OCI-LY1 (cell line): Measurements from ENCODE around the gene PRPF18.

Source experiments
- H2AFZ ChIP-seq: fragments of 200-600 bp; sonication (generic), shearing (Covaris generic); 2 replicates; pipeline ENCODE4 v1.6.0; 2014; ENCODE audit warnings: antibody characterized with exemption, mild to moderate bottlenecking, low read length
- H3F3A ChIP-seq: fragments of 200-600 bp; sonication (generic), shearing (Covaris generic); 2 replicates; pipeline ENCODE4 v1.6.0; 2014; ENCODE audit warnings: mild to moderate bottlenecking, antibody characterized with exemption, low read length, moderate library complexity; ENCODE audit not compliant: insufficient read depth
- H3K27ac ChIP-seq: fragments of 200-600 bp; sonication (generic); 2 replicates; pipeline ENCODE4 v1.5.1; 2014; ENCODE audit warnings: low read length, mixed run types, mild to moderate bottlenecking, low read depth; ENCODE audit not compliant: poor library complexity, severe bottlenecking
- H3K27me3 ChIP-seq: fragments of 200-600 bp; sonication (generic); 2 replicates; pipeline ENCODE4 v1.6.0; 2014; ENCODE audit warnings: antibody characterized with exemption, mild to moderate bottlenecking, low read length, moderate library complexity; ENCODE audit not compliant: insufficient read depth
- H3K36me3 ChIP-seq: fragments of 200-600 bp; sonication (generic); 2 replicates; pipeline ENCODE4 v1.6.1; 2014; ENCODE audit warnings: mild to moderate bottlenecking, antibody characterized with exemption, low read length, moderate library complexity, mixed read lengths; ENCODE audit not compliant: insufficient read depth
- H3K4me1 ChIP-seq: fragments of 200-600 bp; sonication (generic); 2 replicates; pipeline ENCODE4 v1.5.1; 2014; ENCODE audit warnings: mild to moderate bottlenecking, low read length, moderate library complexity; ENCODE audit not compliant: insufficient read depth, severe bottlenecking
- H3K4me2 ChIP-seq: fragments of 200-600 bp; sonication (generic), shearing (Covaris generic); 2 replicates; pipeline ENCODE4 v1.6.1; 2014; ENCODE audit warnings: low read length
- H3K4me3 ChIP-seq: fragments of 200-600 bp; sonication (generic); 2 replicates; pipeline ENCODE4 v1.5.1; 2014; ENCODE audit warnings: low read length, low read depth, mild to moderate bottlenecking, mixed read lengths; ENCODE audit not compliant: poor library complexity, severe bottlenecking
- H3K79me2 ChIP-seq: fragments of 200-600 bp; shearing (Covaris generic); 2 replicates; pipeline ENCODE4 v1.6.1; 2016; ENCODE audit warnings: mixed run types, low read length, mixed read lengths; ENCODE audit not compliant: insufficient read depth
- H3K9ac ChIP-seq: fragments of 200-600 bp; sonication (generic), shearing (Covaris generic); 2 replicates; pipeline ENCODE4 v1.6.1; 2014; ENCODE audit warnings: mild to moderate bottlenecking, low read length, mixed read lengths
- H3K9me2 ChIP-seq: fragments of 200-600 bp; sonication (generic), shearing (Covaris generic); 2 replicates; pipeline ENCODE4 v1.6.1; 2014; ENCODE audit warnings: low read depth, mild to moderate bottlenecking, low read length, mixed read lengths
- H3K9me3 ChIP-seq: fragments of 200-600 bp; shearing (Covaris generic); 2 replicates; pipeline ENCODE4 v1.6.1; 2014; ENCODE audit warnings: low read length, mixed read lengths
- H4K20me1 ChIP-seq: fragments of 200-600 bp; sonication (generic), shearing (Covaris generic); 2 replicates; pipeline ENCODE4 v1.6.0; 2016; ENCODE audit warnings: mild to moderate bottlenecking, low read length; ENCODE audit not compliant: insufficient read depth
- CTCF ChIP-seq: fragments of 200-600 bp; sonication (generic), shearing (Covaris generic); IDR thresholded peaks from 2 replicates; pipeline ENCODE4 v1.5.1; 2017; ENCODE audit warnings: mild to moderate bottlenecking, antibody characterized with exemption, low read length, moderate library complexity, mixed read lengths
- EZH2 ChIP-seq: fragments of 200-600 bp; sonication (generic), shearing (Covaris generic); IDR thresholded peaks from 2 replicates; pipeline ENCODE4 v1.8.0; 2017; ENCODE audit warnings: borderline replicate concordance, mixed run types, mild to moderate bottlenecking, antibody characterized with exemption, low read length, moderate library complexity, mixed read lengths

The PRPF18 gene

GRCh38 chr10:13657101-13657680 lies 70.4 kb downstream of the PRPF18 start:
- no peak overlapping the region for H2AFZ ChIP-seq
- no peaks in the 10 kb centered on the region for H3K4me1 ChIP-seq
- no peaks in the 10 kb centered on the region for H4K20me1 ChIP-seq
- no peak overlapping the region for H3K27ac ChIP-seq
- H3K79me2 ChIP-seq: no peaks in the 10 kb centered on the region
- H3K9me3 ChIP-seq: no peaks in the 10 kb centered on the region
- H3F3A ChIP-seq: no peaks in the 10 kb centered on the region
- H3K9me2 ChIP-seq: no peaks in the 10 kb centered on the region
- H3K9ac ChIP-seq: no peak overlapping the region
- no peak overlapping the region for H3K4me3 ChIP-seq
- H3K36me3 ChIP-seq: no peaks in the 10 kb centered on the region
- no peaks in the 10 kb centered on the region; the same call in 1 of the 2 replicates for H3K27me3 ChIP-seq
- TF ChIP-seq EZH2 (no peak), CTCF (no peak)
- H3K4me2 ChIP-seq: no peak overlapping the region

DNA sequence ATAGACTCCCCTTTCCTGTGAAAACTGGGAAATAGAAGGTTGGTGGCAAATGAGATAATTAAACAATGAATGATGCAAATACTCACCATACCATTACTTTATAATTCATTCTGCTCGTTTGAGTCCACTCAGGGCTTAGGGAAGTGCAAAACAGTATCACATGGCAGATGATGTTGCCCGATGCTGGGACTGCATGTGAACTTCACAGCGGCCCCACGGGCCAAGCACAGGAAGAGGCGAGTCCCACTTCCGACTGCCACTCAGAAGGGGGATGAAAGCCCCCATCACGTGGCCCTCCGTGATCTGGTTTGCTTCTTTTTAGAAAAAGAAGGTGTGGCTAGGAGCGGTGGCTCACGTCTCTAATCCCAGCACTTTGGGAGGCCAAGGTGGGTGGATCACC lies 71.5 kb downstream of the PRPF18 start:
- no peaks in the 10 kb centered on the region for H3F3A ChIP-seq
- H3K79me2 ChIP-seq: no peaks in the 10 kb centered on the region
- TF ChIP-seq EZH2: no peak
- no peak for TF ChIP-seq CTCF
- no peaks in the 10 kb centered on the region; the same call in 1 of the 2 replicates for H3K27me3 ChIP-seq
- H3K9me3 ChIP-seq: no peaks in the 10 kb centered on the region
- H3K4me1 ChIP-seq: no peaks in the 10 kb centered on the region
- no peaks in the 10 kb centered on the region for H3K36me3 ChIP-seq
- H3K9ac ChIP-seq: no peak overlapping the region
- no peak overlapping the region for H3K27ac ChIP-seq
- no peak overlapping the region for H2AFZ ChIP-seq
- no peak overlapping the region for H3K4me2 ChIP-seq
- no peaks in the 10 kb centered on the region for H4K20me1 ChIP-seq
- no peaks in the 10 kb centered on the region for H3K9me2 ChIP-seq
- H3K4me3 ChIP-seq: no peak overlapping the region

DNA sequence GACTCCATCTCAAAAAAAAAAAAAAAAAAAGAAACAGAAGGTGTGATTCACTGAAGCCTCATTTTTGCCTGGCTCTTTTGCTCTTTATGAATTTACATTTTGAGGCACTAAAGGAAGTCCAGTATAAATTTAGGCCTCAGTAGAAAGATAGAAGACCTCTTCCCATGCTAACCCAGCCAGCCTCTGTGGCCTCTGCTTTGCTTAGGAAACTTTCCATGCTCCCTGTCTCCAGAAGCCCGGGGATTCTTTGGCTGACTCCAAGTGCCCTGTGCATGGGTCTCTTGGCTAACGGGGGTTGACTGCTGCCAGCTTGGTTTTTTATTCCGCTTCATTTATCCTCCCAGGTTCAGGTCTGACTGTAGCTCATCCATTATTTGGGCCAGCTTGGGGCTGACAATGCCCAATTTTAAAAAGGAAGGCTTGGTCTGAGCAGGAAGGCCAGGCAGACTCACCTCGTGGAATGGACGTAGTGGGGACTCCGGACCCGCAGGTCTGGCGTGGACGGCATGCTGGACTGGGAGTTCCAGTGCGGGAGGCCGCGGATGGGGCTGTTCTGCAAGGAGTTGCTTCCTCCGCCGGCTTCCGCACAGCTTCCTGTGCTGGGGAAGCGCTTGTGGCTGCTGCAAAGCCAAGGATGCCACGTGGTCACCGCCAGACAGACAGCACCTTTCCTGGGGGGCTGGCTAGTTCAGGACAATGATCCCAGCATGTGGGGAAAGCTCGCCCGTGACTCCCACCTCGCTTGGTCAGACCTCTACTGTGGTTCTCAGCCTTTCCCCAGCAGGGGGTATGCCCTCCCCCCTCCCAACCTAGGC lies 72.3 kb downstream of the PRPF18 start:
- TF ChIP-seq EZH2 (no peak), CTCF (no peak)
- Histone ChIP-seq H3K4me1 (no peaks in the 10 kb centered on the region), H3K9me3 (no peaks in the 10 kb centered on the region), H3F3A (no peaks in the 10 kb centered on the region), H2AFZ (no peak overlapping the region), H3K9ac (no peak overlapping the region), H3K27ac (no peak overlapping the region), H3K27me3 (no peaks in the 10 kb centered on the region; the same call in 1 of the 2 replicates), H4K20me1 (no peaks in the 10 kb centered on the region), H3K4me3 (no peak overlapping the region), H3K79me2 (no peaks in the 10 kb centered on the region), H3K9me2 (no peaks in the 10 kb centered on the region), H3K36me3 (no peaks in the 10 kb centered on the region), H3K4me2 (no peak overlapping the region)
